GM18861 (cell line): Measurements from ENCODE around the gene TMEM63A.
"Not testable (repeated sequence)": the region's sequence is repeated elsewhere in the genome, so short reads cannot be mapped to it uniquely, and the experiment has no call there.

Experiments used
- ATAC-seq: cut with Tn5 transposase; IDR thresholded peaks from one replicate; pipeline ENCODE4 v1.9.1; 2021; ENCODE audit not compliant: unreplicated experiment

Gene TMEM63A

GRCh38 chr1:225846331-225847310 is 35.6 kb downstream of the TMEM63A start:
- no peak for ATAC-seq

DNA sequence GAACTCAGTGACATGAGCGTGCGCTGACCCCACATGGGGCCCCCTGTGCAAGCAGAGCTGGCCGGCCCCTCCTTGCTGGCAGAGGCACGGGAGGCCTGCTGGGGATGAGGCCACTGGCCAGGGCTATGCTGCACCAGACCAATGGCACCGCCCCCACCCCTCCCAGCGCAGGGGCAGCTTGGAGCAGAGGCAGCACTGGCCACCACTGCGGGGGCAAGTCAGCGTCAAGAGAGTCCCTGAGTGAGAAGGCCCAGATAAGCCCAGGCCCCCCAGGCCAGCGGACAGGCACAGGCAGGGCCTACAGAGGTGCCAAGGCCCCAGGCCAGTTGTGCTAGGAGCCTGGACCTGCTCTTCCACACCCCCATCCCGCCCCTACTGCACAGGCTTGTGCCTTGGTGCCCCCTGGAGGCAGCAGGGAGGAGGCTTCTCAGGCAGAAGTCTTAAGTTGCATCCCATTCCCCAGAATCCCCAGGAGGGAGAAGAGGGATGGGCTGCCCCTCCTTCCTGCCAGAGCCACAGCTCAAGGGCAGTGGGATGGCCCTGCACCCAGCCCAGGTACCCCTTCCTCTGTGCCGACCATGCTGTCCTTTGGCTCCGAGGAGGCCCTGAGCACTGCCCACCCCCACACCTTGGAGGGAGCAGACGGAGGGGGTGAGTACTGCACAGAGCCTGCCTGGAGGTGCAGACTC is 36.5 kb downstream of the TMEM63A start:
- no peak for ATAC-seq

DNA sequence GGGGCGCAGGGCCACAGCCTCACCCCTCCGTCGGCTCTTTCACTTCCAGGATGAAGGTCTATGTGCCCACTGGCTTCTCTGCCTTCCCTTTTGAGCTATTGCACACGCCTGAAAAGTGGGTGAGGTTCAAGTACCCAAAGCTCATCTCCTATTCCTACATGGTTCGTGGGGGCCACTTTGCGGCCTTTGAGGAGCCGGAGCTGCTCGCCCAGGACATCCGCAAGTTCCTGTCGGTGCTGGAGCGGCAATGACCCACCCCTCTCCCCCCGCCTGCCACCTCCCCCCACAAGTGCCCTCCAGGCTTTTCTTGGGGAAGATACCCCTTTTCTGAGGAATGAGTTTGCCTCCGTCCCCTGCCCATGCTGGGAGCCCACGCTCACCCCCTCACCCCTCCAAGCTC is 37.1 kb downstream of the TMEM63A start:
- ATAC-seq: no peak

- ATAC-seq: no peak
Observed at GRCh38 chr1:225844236-225845061, 37.7 kb downstream of the TMEM63A start.

DNA sequence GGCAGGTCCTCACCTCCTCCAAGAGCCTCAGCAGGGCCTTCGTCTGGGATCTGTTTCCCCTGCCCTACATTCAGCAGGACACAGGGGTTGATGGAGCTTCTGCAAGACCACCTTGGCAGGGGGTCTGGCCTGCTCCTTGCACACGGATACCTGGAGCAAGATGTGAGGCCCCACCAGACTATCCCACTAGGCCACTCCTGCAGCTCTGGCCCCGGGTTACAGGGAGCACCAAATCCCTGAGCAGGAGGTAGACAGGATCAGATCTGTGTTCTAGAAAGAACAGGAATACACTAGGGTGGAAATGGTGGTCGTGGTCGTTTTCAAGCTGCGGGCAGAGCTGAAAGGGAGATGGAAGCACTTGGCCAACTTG is 38.8 kb downstream of the TMEM63A start:
- ATAC-seq: no peak

DNA sequence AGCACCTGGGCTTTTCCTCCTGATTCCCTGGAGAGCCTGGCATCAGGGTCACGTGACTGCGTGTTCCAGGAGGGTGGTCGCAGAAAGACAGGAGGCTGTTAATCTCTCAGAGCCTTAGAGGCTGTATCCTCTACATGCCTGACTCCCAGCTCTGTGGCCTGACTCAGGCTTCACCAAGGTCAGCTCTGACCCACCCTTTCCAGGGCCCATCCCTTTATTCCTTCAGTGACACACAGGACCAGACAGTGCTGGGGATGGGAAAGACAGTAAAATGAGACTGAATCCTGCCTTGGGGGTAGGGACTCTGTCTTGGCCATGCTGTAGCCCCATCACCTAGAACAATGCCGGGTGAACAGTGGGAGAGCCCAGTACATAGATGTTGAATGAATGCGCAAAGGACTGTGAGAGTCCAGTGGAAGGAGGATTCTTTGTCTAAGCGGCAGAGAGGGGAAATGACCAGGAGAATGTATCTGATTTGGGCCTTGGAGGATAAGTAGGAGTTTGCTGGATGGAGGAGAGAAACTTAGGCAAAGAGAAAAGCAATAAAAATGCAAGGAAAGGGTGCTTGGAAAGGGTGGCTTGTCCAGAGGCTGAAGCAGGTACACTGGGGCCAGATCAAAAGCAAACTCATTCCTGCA is 39.3 kb downstream of the TMEM63A start:
- ATAC-seq: no peak

GRCh38 chr1:225842074-225842473 is 40.1 kb downstream of the TMEM63A start:
- no peak for ATAC-seq

GRCh38 chr1:225840713-225841112 is 41.5 kb downstream of the TMEM63A start:
- no peak for ATAC-seq

DNA sequence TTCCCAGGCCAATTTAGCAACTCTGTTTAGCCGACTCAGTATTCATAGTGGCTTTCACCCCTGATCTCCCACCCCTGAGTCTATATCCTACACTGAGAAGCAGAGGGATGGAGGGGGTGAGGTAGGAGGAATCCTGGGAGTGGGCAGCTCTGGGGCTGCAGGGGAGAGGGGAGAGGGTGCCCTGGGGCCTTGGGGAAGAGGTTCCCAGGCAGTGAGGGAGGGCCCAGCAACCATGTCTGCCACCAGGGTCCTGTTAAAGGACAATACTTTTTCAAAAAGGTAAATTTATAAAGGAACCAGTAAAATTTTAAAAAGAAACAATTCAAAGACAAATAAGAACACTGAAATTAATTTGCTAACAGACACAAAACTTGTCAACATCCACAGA is 42.0 kb downstream of the TMEM63A start:
- ATAC-seq: no peak

DNA sequence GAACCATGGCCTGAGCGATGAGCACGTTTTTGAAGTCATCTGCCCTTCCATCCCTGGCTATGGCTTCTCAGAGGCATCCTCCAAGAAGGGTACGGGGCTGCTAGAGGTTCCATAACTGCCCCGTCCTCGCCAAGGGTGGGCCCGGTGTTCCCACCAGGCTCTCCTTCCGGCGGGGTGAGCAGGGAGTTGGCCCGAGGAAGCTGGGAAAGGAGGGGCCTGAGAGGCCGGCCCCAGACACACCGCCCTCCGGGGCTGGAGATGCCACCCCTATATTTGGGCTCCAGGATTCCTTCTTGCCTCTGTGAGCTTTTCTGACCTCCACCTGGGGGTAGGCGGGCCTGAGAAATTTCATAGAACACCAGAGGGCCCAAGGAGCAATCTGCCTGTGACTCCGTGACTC is 43.4 kb downstream of the TMEM63A start:
- no peak for ATAC-seq

DNA sequence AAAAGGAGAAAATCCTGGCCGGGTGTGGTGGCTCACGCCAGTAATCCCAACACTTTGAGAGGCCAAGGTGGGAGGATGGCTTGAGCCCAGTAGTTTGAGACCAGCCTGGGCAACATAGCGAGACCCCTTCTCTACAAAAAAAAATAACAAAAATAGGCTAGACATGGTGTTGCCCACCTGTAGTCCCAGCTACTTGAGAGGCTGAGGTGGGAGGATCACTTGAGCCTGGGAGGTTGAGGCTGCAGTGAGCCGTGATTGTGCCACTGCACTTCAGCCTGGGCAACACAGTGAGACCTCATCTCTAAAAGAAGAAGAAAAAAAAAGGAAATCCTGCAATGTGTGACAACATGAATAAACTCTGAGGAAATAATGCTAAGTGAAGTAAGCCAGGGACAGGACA is 45.9 kb downstream of the TMEM63A start:
- not testable (repeated sequence) for ATAC-seq

GRCh38 chr1:225835856-225836255 is 46.3 kb downstream of the TMEM63A start:
- ATAC-seq: no peak

- ATAC-seq: no peak
Observed at GRCh38 chr1:225834417-225835329, 47.5 kb downstream of the TMEM63A start.

GRCh38 chr1:225830841-225831240 is 51.3 kb downstream of the TMEM63A start:
- no peak for ATAC-seq

DNA sequence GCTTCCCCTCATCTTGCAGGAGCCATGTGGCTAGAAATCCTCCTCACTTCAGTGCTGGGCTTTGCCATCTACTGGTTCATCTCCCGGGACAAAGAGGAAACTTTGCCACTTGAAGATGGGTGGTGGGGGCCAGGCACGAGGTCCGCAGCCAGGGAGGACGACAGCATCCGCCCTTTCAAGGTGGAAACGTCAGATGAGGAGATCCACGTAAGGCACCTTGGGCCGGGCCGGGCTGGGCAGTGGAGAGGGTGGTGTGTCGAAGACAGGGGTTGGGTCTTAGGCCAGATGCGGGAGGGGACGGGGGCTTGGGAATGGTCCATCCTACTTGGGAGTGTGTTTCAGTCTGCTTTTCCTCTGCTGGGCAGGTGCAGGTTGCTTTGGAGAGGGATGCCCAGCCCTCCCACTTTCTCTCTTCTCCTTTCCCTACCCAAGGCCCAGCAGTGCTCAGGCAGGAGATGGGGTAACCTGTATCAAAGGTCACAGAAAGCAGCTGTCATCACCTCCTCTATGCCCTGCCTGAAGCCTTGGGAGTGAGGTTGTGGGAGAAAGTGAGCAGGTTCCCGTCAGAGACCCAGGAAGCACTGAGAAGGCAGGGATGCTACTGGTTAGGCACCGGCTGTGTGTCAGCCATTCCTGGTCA is 53.4 kb downstream of the TMEM63A start:
- no peak for ATAC-seq

- ATAC-seq: no peak
Observed at GRCh38 chr1:225827076-225827475, 55.1 kb downstream of the TMEM63A start.

GRCh38 chr1:225825607-225826007 is 56.6 kb downstream of the TMEM63A start:
- ATAC-seq: no peak

DNA sequence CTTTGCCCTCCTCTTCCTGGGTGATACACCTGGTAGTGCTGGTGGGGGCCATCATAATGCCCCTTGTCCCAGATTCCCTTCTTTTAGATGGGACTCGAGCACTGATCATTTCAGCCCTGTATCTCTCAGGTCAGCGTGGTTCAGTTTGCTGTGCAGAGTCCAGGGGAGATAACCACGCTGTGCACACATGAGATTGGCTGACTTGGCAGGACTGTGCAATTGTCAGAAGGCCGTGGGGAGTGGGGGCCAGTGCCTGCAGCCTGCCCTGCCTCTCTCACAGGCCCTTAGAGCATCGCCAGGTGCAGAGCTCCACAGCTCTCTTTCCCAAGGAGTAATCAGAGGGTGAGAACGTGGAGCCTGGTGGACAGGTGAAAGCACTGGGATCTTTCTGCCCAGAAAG is 57.1 kb downstream of the TMEM63A start:
- ATAC-seq: no peak

DNA sequence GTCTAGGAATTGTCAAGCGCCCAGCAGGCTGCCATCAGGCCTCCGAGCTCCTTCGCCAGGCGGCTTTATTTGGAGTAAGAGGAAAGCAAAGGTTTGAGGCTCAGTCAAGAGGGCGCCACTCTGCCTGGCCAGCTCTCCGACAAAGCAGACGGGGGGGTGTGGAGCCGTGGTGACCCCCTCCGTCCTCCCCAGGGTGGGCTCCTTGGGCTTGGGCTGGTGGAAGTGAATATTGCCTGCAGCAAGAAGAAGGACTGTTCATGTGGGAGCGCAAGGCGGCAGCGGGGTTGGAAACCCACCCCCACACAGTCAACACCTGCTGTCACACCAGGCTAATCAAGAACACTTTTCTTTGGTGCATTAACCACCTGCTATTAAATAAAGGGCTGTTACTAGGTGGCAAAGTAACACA is 57.6 kb downstream of the TMEM63A start:
- no peak for ATAC-seq
